Erythroblast (primary cell): ENCODE measurements around the gene CFAP300.

Experiments used
- GATA1 ChIP-seq: IDR thresholded peaks from 2 replicates; pipeline ENCODE4 v1.6.1; 2011; ENCODE audit warnings: low read depth, mild to moderate bottlenecking, control low read depth, low read length, moderate library complexity
- POLR2A ChIP-seq: IDR thresholded peaks from 2 replicates; pipeline ENCODE4 v1.6.1; 2011; ENCODE audit warnings: mild to moderate bottlenecking, low read length

GRCh38 chr11:102026959-102027358 is 20.3 kb upstream of the CFAP300 start:
- TF ChIP-seq POLR2A (no peak), GATA1 (no peak)
